Lower lobe of right lung (tissue), 2 donors: Measurements from ENCODE around the gene COL2A1. TPM values are rescaled to one million over a fixed set of nuclear protein-coding genes. Genes with fewer than 3 reads are reported as not detected.

Source experiments
- ATAC-seq, 2 donors: fragments of 200-7000 bp; cut with Tn5 transposase; one replicate each; pipeline ENCODE4 v1.9.1; 2020 to 2022; ENCODE audit warnings: mild to moderate bottlenecking in 2 of 2, moderate library complexity in 2 of 2
- DNase-seq: peaks from one replicate; pipeline ENCODE4 v3.0.0-alpha.2; 2020
- H3K27ac ChIP-seq: fragments of 200-600 bp; one replicate; pipeline ENCODE4 v1.8.0; 2022
- H3K27me3 ChIP-seq: fragments of 200-600 bp; one replicate; pipeline ENCODE4 v1.8.0; 2022; ENCODE audit warnings: low read depth
- H3K36me3 ChIP-seq: fragments of 200-600 bp; one replicate; pipeline ENCODE4 v1.8.0; 2022; ENCODE audit warnings: mild to moderate bottlenecking
- H3K4me1 ChIP-seq: fragments of 200-600 bp; one replicate; pipeline ENCODE4 v1.8.0; 2022
- H3K4me3 ChIP-seq: fragments of 200-600 bp; one replicate; pipeline ENCODE4 v1.8.0; 2022; ENCODE audit warnings: mild to moderate bottlenecking
- H3K9me3 ChIP-seq: fragments of 200-600 bp; one replicate; pipeline ENCODE4 v1.8.0; 2022
- intact Hi-C: fragments of 100-400 bp; cut with DNase I; formaldehyde crosslinking; loops from one replicate; pipeline ENCODE4 v1.11.0; 2022
- total RNA-seq: library from RNA; stranded (reverse); fragmentation: NEBNext Ultra II Directional; extraction: Animal tissue kit (Norgen Biotek cat#: 25700); gene quantifications from one replicate; pipeline ENCODE4 v1.2.1, GENCODE V29; 2021
- TF ChIP-seq, protein P1 (sequence below): fragments of 200-600 bp; IDR thresholded peaks from one replicate; pipeline ENCODE4 v1.8.0; 2022; ENCODE audit warnings: antibody characterized with exemption, mild to moderate bottlenecking
- donor health status: DM: no; HTN: yes; CAD: no; lungs with severe emphysema.

The COL2A1 gene
- total RNA-seq, 1 donor from 2014 or later = not detected

DNA sequence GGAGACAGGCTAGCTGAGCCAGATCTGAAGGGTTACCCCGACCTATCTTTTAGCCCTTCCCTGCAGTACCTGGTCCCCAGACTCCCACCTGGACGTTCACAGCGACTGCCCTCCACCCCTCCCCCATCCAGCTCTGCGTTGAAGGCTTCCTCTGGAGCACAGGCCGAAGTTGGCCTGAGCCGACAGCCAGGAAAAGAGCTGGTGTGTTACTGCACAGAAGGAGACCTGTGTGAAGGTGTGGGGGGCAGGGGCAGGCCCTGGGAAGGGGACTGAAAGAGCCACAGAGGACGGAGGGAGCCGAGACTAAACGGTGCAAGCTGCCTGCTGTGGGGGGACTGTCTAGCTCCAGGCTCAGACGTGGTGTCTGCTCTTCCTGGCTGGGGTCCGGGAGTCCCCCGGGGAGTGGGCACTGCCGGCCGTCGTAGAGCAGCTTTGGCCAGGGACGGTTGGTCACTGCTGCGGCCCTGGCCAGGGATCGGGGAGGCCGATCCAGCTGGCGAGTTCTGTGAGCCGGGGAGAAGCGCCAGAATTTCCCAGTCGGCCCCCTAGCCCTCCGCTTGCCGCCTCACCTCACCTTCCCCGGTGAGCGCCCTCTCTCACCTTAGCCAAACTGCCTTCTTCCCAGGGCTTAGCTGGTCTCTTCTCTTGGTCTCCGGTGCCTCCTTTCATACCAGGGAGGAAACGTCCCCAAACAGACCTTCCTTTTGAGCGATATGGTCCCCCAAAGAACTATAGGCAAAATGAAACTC lies 899 bp upstream of the COL2A1 start:
- TF ChIP-seq, protein P1, sequence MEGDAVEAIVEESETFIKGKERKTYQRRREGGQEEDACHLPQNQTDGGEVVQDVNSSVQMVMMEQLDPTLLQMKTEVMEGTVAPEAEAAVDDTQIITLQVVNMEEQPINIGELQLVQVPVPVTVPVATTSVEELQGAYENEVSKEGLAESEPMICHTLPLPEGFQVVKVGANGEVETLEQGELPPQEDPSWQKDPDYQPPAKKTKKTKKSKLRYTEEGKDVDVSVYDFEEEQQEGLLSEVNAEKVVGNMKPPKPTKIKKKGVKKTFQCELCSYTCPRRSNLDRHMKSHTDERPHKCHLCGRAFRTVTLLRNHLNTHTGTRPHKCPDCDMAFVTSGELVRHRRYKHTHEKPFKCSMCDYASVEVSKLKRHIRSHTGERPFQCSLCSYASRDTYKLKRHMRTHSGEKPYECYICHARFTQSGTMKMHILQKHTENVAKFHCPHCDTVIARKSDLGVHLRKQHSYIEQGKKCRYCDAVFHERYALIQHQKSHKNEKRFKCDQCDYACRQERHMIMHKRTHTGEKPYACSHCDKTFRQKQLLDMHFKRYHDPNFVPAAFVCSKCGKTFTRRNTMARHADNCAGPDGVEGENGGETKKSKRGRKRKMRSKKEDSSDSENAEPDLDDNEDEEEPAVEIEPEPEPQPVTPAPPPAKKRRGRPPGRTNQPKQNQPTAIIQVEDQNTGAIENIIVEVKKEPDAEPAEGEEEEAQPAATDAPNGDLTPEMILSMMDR = no peak
- no peak overlapping the region for H3K27ac ChIP-seq
- H3K4me1 ChIP-seq = peaks cover 42% of the 10 kb centered on the region
- no peak for ATAC-seq
- H3K4me3 ChIP-seq = no peak overlapping the region
- no peaks in the 10 kb centered on the region for H3K9me3 ChIP-seq
- no peak for DNase-seq
- intact Hi-C loops = no loop called here
- no peaks in the 10 kb centered on the region for H3K36me3 ChIP-seq
- H3K27me3 ChIP-seq = peaks cover 71% of the 10 kb centered on the region

DNA sequence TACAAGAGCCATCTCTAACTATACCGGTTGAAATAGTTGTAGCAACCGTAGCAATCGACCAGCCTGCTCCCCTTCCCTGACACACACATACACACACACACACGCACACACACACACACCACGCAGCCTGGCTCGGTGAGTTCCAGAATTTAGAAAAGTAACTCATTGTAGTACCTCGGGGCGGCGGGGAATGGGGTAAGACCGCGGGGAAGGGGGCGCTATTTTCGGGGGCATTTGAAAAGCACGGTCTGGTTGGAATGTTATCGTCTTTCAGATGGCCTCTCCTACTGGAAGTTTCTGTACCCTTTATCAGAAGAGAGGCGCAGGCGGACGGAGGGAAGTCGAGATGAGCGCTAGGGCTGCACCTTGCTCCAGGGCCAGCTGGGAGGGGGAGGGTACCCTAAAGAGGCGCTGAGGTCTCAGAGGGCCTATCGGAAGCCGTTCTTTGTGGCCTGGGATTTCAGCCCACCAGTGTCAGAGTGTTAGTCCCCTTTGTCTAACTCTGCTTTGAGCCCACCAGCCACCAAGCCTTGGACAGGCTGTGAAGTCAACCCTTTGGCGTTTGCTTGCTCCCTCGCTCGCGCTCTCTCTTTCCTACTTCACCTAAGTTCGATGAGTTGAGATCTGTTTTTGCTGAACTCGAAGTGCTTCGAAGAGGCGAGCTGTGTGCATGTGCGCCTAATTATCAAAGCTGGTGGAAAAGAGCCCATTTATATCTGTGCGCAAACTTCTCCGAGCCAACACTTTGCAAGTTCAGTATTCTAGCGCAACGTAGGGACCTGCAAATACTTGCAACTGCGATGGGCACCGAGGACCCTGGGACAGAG lies 837 bp downstream of the COL2A1 start:
- peaks cover 42% of the 10 kb centered on the region for H3K4me1 ChIP-seq
- H3K4me3 ChIP-seq = peak overlapping the region; percentile 43
- no peak overlapping the region for H3K27ac ChIP-seq
- no peaks in the 10 kb centered on the region for H3K9me3 ChIP-seq
- H3K36me3 ChIP-seq = no peaks in the 10 kb centered on the region
- intact Hi-C loops = no loop called here
- H3K27me3 ChIP-seq = peaks cover 86% of the 10 kb centered on the region
- TF ChIP-seq, protein P1 = no peak
- ATAC-seq = no peak
- DNase-seq = no peak

DNA sequence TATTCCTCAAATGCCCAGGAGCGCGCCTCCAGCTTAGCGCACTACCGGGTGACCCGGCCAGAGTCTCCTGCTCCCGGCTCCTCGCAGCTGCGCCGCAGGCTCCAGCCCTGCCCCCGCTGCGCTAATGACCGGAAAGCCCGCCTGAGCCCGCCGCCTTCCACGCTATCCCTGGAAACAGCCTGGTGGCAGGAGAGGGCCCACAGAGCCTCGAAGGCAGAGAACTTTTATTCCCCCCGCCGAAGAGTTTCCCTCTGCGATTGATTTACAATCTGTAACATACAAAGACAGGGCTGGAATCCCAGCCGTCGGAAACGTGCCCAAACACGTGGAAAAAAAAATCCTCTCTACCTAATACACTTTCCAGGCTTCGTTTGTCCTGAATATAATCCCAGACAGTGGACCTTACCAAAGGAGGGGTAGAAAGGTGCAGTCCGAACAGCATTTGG lies 1.5 kb downstream of the COL2A1 start:
- intact Hi-C loops = no loop called here
- peaks cover 42% of the 10 kb centered on the region for H3K4me1 ChIP-seq
- no peak overlapping the region for H3K27ac ChIP-seq
- TF ChIP-seq, protein P1 = no peak
- DNase-seq (no peak), ATAC-seq (peak; percentile 60 to 63)
- peak overlapping the region; percentile 55 for H3K4me3 ChIP-seq
- H3K9me3 ChIP-seq = no peaks in the 10 kb centered on the region
- peaks cover 86% of the 10 kb centered on the region for H3K27me3 ChIP-seq
- H3K36me3 ChIP-seq = no peaks in the 10 kb centered on the region

DNA sequence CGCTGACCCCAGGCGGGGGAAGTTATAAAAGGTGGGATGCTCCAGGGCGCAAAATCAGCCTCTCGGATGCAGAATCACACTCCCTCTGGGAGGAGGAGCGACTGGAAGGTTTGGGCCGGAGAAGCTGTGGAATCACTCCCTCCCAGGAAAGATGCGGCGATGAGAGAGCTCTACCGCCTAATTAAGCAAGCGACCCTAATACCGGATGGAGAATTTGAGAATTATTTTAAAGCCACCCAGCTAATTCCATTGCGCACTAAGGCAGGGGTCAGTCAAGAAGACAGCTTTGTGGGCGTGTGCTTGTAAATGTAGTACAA lies 1.9 kb downstream of the COL2A1 start:
- Histone ChIP-seq H3K4me1 (peaks cover 42% of the 10 kb centered on the region), H3K9me3 (no peaks in the 10 kb centered on the region), H3K27ac (no peak overlapping the region), H3K27me3 (peaks cover 86% of the 10 kb centered on the region), H3K36me3 (no peaks in the 10 kb centered on the region), H3K4me3 (peak overlapping the region; percentile 55)
- intact Hi-C loops = no loop called here
- ATAC-seq = no peak
- TF ChIP-seq, protein P1 = no peak
- DNase-seq = no peak

DNA sequence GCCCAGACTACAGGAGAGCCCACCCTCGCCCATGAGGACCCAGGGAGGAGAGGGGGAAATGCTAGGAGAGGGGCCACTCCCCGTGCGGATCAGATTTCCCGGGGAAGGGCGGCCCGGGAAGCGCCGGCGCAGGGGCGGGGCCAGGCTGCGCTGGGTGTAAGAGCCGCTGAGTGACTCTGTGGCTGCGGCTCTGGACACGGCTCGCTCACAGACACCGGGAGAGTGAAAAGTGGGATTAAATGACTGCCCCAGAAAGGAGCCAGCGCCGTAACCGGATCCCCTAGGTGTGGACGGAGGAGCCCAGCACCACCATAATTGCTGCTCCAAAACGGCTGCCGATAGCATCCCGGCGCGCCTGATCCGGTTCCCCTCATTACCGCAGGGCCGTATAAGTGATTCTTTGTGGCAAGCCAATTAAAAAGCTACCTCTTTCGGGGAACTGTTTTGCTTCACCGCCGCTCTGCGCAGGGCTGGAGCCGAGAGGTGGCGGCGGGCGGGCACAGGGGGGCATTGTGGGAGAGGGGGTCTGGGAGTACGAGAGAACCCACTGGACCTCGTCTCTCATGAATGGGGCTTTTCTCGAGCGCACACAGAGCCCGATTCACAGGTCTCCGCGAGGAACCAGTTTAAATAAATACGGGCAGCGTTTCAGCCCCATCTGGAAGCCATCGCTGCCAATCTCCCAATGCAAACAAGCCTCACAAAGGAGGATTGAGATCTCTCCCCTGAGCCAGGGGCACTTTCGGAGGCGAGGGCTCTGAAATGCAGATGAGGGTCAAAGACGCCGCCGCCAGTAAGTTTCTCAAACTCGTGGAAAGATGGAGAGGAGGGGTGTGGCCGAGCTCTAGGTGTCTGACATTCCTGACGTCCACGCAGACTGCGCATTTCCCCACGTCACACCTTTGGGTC lies 2.5 kb downstream of the COL2A1 start:
- intact Hi-C loops = no loop called here
- H3K4me3 ChIP-seq = peak overlapping the region; percentile 55
- TF ChIP-seq, protein P1 = no peak
- ATAC-seq (peak; percentile 78 to 87), DNase-seq (no peak)
- peaks cover 42% of the 10 kb centered on the region for H3K4me1 ChIP-seq
- no peaks in the 10 kb centered on the region for H3K36me3 ChIP-seq
- H3K27me3 ChIP-seq = peaks cover 85% of the 10 kb centered on the region
- no peaks in the 10 kb centered on the region for H3K9me3 ChIP-seq
- no peak overlapping the region for H3K27ac ChIP-seq
